ENCODE data around the gene PM20D1. TPM values are rescaled to one million over a fixed set of nuclear protein-coding genes. Genes with fewer than 3 reads are reported as not detected.

The PM20D1 gene
- total RNA-seq, 2 donors from 2014 or later: 0.14 TPM; not detected in 1

DNA sequence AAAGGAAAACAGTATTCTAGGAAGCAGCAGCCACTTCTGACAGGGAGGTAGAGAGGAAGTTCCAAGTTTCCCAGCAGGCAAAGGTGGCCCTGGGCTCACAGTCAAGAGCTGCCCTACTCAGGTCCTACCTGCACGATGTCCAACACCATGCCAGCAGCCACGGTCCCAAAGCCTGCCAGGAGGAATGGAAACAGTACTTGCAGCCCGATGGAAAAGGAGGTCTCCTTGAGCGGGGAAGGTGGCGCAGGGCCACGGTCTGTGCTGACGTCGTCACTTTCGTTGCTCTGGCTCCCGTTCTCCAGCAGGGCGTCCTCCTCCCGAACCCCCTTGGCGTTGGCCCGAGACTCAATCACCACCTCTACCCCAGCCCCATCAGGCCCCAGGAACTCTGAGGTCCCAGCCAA lies 40.0 kb downstream of the PM20D1 start:
- Histone ChIP-seq H3K9me3 (no peaks in the 10 kb centered on the region), H3K4me1 (ENCODE audit: control insufficient read depth in 1 of 2, low read depth in 2 of 2) (peaks cover 37 to 79% of the 10 kb centered on the region in 2 donors), H3K27me3 (replicated peaks; ENCODE audit: insufficient read depth) (no peaks in the 10 kb centered on the region), H3K36me3 (no peaks in the 10 kb centered on the region), H3K27ac (no peak overlapping the region), H3K4me3 (peak overlapping the region; percentile 90)
- DNase-seq (ENCODE audit: low spot score): no peak
- TF ChIP-seq, protein P1, sequence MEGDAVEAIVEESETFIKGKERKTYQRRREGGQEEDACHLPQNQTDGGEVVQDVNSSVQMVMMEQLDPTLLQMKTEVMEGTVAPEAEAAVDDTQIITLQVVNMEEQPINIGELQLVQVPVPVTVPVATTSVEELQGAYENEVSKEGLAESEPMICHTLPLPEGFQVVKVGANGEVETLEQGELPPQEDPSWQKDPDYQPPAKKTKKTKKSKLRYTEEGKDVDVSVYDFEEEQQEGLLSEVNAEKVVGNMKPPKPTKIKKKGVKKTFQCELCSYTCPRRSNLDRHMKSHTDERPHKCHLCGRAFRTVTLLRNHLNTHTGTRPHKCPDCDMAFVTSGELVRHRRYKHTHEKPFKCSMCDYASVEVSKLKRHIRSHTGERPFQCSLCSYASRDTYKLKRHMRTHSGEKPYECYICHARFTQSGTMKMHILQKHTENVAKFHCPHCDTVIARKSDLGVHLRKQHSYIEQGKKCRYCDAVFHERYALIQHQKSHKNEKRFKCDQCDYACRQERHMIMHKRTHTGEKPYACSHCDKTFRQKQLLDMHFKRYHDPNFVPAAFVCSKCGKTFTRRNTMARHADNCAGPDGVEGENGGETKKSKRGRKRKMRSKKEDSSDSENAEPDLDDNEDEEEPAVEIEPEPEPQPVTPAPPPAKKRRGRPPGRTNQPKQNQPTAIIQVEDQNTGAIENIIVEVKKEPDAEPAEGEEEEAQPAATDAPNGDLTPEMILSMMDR (IDR thresholded peaks at IDR 0.05): no peak
- no peak for ATAC-seq (ENCODE audit: insufficient number of reproducible peaks, low FRiP score, low read depth)

DNA sequence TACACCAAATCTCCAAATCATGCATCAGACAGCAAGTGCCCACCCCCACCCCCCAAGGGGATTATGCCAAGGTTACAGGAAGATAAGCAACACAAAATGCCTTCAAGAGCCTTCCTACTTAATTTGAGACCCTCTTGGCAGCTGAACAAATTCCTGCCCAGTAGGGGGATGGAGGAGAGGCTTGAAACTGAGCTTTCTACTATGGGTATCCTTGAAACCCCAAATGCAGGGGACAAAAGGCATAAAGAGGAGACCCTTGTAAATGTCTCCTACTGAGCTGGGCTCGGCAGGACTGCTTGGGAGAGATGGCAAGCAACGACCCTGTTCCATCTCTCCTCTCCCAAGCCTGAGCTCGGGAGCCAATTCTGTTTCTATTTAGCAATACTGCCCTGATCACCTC lies 40.5 kb downstream of the PM20D1 start:
- TF ChIP-seq, protein P1 (IDR thresholded peaks at IDR 0.05): no peak
- H3K27me3 ChIP-seq (replicated peaks; ENCODE audit: insufficient read depth): no peaks in the 10 kb centered on the region
- peak overlapping the region; percentile 90 for H3K4me3 ChIP-seq

DNA sequence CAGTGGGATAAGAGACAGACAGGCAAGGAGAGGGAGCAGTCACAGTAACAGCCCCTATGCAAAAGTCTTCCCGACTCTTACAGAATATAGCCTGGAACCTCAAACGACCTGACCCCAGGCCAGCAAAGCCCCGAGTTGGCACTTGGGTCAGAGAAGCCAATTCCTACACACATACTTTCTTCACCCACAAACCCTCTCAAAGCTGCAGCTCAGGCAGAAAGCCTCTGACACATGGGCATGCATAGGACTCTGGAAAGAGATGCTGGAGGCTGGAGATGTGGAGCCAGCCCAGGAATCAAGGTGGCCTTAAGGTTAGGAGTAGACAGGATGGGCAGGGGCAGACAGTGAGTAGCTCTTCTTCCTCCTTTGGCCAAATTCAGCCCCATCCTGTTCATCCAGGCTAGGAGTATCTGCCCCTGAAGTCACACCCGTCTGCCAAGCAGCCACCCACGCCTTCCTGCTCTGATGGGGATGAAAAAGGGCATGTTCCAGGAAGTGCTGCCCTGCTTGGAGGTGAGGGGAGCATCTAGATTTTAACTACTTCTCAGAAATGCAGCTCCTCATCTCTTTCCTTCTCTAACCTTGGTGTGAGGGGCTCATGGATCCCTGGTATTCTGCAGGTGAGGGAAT lies 44.7 kb downstream of the PM20D1 start:
- DNase-seq (ENCODE audit: low spot score) (no peak), ATAC-seq (ENCODE audit: insufficient number of reproducible peaks, low FRiP score, low read depth) (no peak)
- Histone ChIP-seq H3K27me3 (replicated peaks; ENCODE audit: insufficient read depth) (no peaks in the 10 kb centered on the region), H3K4me3 (peak overlapping the region; percentile 19), H3K9me3 (no peaks in the 10 kb centered on the region), H3K36me3 (peaks cover 3% of the 10 kb centered on the region), H3K4me1 (ENCODE audit: control insufficient read depth in 1 of 2, low read depth in 2 of 2) (peaks cover 39 to 89% of the 10 kb centered on the region in 2 donors), H3K27ac (no peak overlapping the region)
- TF ChIP-seq, protein P1 (IDR thresholded peaks at IDR 0.05): no peak

More for the DNA sequence above, 40.5 kb downstream of the PM20D1 start:
- Histone ChIP-seq H3K36me3 (no peaks in the 10 kb centered on the region), H3K9me3 (no peaks in the 10 kb centered on the region), H3K27ac (no peak overlapping the region), H3K4me1 (ENCODE audit: control insufficient read depth in 1 of 2, low read depth in 2 of 2) (peaks cover 42 to 83% of the 10 kb centered on the region in 2 donors)
- DNase-seq (ENCODE audit: low spot score) (no peak), ATAC-seq (ENCODE audit: insufficient number of reproducible peaks, low FRiP score, low read depth) (no peak)

DNA sequence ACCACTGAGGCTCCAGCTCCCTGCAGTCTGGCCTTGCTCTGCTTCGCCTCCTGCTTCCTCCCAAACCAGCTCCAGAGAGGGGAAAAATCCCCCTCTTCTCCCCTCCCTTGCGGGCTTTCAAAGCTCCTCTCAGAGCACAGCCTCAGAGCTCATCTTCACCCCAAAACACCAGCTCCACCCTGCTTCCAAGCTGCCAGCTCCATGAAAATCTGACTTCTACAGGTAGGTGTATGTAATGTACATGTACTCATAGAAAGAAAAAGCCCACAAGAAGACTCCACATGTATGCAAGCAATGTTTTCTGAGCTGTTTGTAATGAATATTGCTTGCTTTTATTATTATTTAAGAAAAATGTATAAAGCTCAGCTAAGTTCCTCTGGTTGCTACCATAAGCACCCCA lies 45.3 kb downstream of the PM20D1 start:
- H3K4me1 ChIP-seq (ENCODE audit: control insufficient read depth in 1 of 2, low read depth in 2 of 2): peaks cover 35 to 83% of the 10 kb centered on the region in 2 donors
- no peaks in the 10 kb centered on the region for H3K9me3 ChIP-seq
- no peak overlapping the region for H3K27ac ChIP-seq
- ATAC-seq (ENCODE audit: insufficient number of reproducible peaks, low FRiP score, low read depth): no peak
- DNase-seq (ENCODE audit: low spot score): no peak
- H3K4me3 ChIP-seq: no peak overlapping the region
- no peaks in the 10 kb centered on the region for H3K27me3 ChIP-seq (replicated peaks; ENCODE audit: insufficient read depth)
- TF ChIP-seq, protein P1 (IDR thresholded peaks at IDR 0.05): no peak
- peaks cover 5% of the 10 kb centered on the region for H3K36me3 ChIP-seq

DNA sequence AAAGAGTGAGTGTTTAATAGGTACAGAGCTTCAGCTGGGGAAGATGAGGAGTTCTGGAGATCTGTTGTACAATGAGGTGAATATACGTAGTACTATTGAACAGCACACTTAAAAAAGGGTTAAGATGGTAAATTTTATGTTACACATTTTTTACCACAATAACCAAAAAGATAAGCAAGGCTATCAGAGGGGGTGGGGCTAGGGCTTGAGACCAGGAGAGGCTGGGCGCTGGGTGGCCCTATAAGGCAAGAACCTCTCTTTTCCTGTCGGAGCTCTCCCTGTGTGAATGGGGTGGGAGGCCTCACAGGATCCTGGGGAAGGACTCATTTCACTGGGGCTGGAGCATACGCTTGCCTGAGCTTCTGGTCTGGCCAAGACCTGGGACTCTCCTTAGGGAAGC lies 45.9 kb downstream of the PM20D1 start:
- no peak overlapping the region for H3K27ac ChIP-seq
- H3K36me3 ChIP-seq: peaks cover 12% of the 10 kb centered on the region
- ATAC-seq (ENCODE audit: insufficient number of reproducible peaks, low FRiP score, low read depth): no peak
- TF ChIP-seq, protein P1 (IDR thresholded peaks at IDR 0.05): no peak
- peaks cover 29 to 77% of the 10 kb centered on the region in 2 donors for H3K4me1 ChIP-seq (ENCODE audit: control insufficient read depth in 1 of 2, low read depth in 2 of 2)
- H3K4me3 ChIP-seq: no peak overlapping the region
- no peak for DNase-seq (ENCODE audit: low spot score)
- H3K27me3 ChIP-seq (replicated peaks; ENCODE audit: insufficient read depth): no peaks in the 10 kb centered on the region
- H3K9me3 ChIP-seq: no peaks in the 10 kb centered on the region

Measured in thoracic aorta (tissue), 2 donors.